GM18870 (cell line): Measurements from ENCODE around the gene MRM2.

Source experiments
- ATAC-seq: cut with Tn5 transposase; IDR thresholded peaks from one replicate; pipeline ENCODE4 v1.9.1; 2021; ENCODE audit warnings: moderate library complexity; ENCODE audit not compliant: unreplicated experiment

The MRM2 gene

DNA sequence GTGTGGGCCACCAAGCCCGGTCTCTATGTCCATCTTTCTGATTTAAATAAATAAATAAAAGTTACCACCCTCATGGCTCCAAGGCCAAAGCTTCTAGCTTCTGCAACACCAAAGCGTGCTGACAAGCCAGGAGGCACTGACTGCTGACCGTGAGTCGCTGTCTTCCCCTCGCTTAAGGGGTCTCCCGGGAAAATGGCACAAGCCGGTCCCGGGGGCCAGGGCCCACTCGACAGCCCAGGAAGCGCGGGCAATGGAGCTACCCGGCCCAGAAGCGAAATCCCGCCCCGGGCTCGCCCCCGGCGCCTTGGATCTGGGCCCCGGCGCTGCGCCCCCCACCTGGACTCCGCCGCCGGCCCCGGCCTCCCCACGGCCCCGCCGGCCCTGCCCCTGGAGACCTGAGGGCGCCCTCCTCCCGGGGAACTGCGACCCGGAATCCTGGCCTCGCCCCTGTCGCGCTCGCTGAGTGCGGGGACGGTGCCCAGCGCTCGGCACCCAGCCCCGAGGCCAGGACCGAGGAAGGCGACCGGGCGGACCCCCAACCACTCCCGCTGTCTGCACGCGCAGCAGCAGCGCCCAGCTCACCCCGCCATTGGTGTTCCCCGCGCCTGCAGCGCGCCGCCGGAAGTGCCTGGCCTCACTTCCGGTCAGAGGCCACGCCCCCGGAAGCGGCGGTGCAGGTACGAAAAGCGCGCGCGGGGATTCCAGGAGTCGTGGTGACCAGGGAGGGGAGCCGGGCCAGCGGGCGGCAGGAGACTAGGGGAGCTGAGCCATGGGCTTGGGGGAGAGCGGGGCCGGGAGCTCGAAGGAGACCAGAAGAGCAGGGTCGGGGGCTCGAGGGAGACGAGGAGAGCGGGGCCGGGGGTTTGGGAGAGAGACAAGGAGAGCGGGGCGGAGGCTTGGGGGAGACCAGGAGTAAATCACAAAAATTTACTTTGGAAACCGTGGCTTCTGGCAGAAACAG is at the start of gene MRM2, which contains the start of gene NUDT1:
Gene MRM2, minus strand, starts transcription at position 626 of the 961 bp plus-strand sequence. Its CDS starts 36 bp downstream, at position 590.
Gene NUDT1, plus strand, starts transcription at position 647 of the 961 bp plus-strand sequence. CDS start 2,349 bp downstream, outside the sequence.
- ATAC-seq = no peak

DNA sequence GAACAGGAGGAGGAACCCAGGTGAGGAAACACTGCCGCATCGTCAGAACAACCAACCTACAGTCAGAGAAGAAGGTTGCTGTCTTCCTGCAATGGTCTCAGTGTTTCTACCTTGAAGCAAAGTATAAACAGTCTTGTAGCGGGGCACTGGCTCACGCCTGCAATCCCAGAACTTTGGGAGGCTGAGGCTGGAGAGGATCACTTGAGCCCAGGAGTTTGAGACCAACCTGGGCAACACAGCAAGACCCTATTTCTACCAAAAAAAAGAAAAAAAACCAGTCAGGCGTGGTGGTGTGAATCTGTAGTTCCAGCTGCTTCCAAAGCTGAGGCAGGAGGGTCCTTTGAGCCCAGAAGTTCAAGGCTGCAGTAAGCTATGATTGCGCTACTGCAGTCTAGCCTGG is 48.9 kb upstream of the MRM2 start:
- ATAC-seq = no peak

DNA sequence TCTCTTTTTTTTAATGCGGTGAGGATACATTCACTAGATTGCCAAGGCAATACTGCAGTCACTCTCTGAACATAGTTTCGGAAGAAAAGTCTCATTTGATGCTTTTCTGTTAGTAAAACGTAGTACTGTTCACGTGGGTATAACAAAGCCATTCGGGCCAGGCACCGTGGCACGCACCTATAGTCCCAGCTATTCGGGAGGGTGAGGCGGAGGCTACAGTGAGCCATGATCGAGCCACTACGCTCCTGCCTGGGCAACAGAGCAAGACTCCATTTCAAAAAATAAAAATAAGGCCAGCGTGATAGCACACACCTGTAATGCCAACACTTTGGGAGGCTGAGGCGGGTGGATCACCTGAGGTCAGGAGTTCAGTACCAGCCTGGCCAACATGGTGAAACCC is 47.6 kb upstream of the MRM2 start:
- no peak for ATAC-seq

DNA sequence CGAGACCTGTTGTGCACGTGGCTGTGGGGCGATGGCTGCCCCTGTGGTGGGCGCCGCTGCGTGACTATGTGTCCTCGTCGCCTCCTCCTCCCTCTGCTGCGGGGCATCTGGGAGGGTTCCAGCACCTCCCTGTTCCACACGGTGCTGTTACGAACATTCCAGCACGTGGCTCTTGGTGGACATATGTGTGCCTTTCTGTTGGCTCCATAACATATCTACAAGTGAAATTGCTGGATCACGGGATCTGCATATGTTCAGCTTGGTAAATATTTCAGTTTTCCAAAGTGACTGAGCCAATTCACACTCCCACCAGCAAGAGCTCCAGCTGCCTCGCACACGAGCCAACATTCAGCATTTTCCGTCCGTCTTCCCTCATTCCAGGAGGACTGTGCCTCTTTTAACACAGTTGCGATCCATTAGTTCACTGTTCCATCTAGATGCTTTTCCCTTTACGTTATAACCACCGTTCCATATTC is 47.1 kb upstream of the MRM2 start:
- no peak for ATAC-seq

DNA sequence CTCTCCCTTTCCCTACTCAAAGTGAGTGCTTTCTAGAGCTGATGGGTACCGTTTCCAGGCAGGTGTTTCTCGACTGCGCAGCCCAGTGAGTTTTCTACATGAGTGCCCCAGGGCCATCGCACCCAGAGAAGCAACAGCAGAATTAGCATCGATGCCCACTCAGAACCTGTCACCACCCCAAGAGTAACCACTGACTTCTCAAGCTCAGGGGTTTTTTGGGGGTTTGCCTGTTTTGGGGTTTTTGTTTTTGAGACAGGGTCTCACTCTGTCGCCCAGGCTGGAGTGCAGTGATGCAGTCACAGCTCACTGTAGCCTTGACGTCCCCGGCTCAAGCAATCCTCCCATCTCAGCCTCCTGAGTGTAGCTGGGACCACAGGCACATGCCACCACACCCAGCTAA is 46.5 kb upstream of the MRM2 start:
- ATAC-seq = peak; percentile 56

DNA sequence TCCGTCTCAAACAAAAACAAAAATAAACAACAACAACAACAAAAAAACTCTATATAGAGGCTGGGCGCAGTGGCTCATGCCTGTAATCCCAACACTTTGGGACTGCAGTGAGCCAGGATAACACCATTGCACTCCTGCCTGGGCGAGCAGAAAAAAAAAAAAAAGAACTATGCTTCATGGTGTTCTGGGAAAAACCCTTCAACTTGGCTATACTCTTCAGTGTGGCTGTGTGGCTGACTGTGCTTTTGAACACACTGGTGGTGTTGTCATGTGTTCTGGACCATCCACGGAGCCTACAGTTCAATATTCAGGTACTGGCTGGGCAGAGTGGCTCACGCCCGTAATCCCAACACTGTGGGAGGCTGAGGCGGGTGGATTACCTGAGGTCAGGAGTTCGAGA is 45.7 kb upstream of the MRM2 start:
- no peak for ATAC-seq

DNA sequence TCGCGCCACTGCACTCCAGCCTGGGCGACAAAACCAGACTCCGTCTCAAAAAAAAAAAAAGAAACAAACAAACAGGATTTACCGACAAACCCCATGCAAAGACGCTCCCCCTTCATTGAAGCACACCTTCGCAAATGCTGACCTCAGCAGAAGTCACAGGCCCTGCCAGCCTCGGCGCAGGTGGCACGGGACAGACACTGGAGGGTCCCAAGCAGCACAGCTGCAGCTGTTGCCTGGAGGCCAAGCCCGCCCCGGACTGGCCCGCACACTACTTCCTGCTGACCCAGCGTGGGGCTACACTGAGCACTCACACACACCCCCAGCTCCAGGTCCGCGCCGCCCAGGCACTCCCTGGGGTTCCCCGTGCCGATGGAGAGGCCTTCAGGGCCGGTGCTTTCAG is 41.1 kb upstream of the MRM2 start:
- no peak for ATAC-seq

DNA sequence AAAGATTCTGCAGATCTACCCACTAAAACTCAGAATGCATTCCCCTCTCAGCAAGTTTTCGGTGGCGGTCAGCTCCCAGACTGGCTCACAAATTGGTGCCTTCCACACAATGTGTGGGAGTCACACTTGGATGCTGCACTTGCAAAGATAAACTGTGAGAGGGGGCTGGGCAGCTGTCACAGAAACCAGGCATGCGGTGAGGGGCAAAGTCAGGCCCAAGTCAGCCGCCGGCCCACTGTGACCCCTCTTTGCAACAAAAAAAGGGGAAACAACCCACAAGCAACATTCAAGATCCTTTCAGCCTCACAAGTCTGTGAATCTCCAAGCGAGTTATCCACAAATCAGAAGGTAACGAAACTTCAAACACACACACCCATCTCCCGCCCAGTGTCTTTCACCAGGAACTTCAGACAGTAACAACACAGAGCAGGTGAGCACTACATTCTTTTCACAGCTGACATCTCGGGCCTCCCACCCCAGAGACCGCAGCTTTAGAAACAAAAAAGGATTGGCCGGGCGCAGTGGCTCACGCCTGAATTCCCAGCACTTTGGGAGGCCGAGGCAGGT is 40.3 kb upstream of the MRM2 start:
- ATAC-seq = no peak

DNA sequence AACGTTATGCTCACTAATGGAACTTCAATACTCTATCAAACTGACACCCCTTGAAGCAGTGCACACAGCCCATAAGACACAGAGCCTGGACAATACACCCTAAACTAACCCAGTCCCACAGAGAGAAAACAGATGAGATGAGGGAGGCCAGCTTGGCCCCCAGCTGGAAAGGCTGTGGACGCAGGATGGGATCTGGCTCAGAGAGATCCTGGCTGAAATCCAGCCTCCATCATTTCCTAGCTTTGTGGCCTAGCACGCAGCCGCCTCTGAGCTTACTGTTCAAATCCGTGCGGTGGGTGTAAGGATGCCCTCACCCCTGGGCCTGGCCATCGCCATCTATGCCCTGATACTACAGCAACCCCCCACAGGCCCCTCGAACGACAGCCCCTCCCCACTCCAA is 39.5 kb upstream of the MRM2 start:
- no peak for ATAC-seq

DNA sequence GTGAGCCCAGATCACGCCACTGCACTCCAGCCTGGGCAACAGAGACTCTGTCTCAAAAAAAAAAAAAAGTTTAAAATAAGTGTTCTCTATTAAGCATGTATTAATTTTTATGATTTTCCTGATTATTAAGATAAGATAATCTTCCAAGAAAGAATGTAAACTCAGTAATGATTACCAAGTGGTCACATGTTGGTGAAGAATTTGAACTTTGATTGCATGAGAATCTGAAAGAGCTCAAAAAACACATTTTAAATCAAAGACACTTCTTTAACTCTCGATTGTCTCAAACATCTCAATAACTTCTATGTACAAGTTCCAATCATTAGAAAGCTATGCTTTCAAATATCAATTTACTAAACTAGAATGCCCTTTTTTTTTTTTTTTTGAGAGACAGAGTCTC is 38.4 kb upstream of the MRM2 start:
- ATAC-seq = no peak

DNA sequence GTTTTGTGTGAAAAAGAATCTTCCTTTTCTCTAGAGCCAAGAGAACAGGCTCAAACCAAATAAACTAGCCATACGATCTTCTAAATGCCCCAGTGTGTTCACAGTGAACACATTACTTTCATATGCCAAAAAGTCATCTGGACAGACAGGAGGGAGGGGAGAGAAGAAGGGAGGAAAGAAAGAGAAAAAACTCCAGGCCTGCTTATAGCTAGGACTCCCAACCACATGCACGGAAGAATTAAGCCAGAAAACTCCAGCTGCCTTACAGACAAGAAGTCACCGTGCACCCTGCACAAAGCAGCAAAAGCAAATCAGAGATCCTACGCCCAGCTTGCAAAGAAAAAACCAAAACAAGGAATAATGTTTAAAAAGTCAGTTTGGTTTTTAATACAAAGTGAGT is 37.9 kb upstream of the MRM2 start:
- no peak for ATAC-seq

DNA sequence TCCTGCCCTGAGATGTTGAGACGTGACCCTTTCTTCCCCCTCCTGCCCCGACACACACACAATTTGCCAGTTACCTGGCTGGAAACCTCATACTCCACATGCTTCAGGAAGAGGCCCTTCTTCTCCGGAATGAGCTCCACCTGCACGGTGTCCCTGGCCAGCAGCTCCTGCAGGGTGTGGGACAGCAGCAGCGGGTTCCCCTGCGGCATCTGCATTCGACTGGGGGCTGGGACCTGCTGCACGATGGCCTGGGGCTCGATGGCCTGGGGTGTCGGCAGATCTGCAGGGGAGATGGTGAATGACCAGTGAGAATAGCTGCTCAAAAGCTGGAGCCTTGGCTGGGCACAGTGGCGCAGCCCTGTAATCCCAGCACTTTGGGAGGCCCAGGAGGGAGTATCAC is 36.0 kb upstream of the MRM2 start:
- no peak for ATAC-seq

DNA sequence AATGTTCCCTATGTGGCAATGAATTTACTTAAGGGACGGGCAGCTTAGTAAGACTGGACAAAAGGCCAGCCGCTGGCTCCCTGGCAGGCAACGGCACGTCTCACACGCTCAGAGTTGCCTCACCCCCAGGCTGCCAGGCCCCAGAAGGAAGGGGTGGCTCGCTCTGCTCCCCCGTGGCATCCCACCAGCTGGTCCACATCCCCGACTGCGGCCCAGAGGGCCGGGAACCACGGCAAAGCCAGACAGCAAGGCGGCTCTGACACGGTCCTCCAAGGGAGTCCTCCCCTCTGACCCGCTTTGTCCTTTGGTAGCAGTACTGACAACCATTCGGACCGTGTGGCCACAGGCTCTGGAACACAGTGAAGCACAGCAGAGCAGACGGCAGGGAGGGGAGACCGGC is 34.1 kb upstream of the MRM2 start:
- no peak for ATAC-seq

DNA sequence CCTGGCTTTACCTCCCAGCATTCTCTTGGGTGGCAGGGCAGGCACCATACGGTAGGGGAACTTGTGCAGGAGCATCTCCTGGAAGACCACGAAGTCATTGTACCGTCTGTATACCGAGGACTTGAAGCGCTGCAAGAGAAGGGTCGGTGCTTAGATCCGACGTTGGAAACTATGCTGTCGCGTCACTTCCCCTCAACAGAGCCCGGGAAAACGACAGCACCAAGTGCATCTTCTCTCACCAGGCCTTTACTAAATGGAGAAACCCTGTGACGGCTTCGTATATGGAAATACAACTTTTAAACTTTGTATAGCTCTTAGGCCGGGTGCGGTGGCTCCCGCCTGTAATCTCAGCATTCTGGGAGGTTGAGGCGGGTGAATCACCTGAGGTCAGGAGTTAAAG is 33.1 kb upstream of the MRM2 start:
- no peak for ATAC-seq

DNA sequence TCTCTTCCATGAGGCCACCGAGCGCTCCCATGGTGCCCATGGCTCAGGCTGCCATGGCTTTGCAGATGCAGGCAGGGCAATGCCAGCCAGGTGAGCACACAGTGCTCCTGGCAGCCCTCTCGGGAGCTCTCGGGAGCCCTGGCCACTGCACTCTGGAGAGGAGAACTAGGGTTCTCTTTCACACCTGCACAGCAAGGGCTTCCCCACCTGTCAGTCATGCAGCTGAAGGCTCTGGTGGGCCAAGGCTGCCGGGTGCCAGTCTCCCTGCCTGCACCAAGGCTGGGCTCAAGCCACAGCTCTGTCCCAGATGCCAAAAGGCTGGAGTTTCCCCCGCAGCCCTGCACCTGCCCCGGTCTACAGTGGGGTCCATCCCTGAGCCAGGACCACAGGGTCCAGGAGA is 32.7 kb upstream of the MRM2 start:
- ATAC-seq = no peak

DNA sequence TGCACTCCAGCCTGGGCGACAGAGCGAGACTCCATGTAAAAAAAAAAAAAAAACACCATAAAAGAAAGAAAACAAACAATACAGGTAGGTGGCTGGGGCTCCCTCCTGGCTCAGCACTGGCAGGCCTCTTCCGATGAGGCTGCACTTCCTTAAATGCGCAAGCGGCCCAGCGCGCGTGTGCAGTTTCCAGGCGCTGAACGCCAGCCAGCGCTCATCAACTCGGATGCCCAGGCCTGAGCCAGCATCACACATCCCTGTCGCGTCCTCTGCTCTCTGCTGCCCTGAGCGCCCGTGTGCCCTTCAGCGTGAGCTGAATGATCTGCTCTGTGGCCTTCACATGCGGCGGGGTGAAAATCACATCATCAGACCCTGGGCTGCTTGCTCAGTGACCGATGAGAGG is 31.9 kb upstream of the MRM2 start:
- ATAC-seq = no peak

DNA sequence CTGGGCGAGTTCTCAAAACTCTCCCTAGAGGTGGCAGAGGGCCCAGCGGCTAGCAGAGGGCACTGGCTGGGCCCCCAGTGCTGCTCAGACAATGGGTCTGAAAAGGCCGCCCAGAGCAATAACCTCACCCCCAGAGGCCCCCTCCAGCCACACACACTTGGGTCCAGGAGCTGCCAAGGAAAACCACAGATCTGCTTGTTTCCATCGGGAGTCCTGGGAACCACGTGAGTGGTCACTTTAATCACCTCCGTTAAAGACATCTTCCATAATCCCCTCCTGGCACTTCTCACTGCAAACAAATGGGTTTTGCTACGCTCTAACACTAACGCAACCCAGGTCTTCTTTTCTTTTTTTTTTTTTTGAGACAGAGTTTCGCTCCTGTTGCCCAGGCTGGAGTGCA is 30.0 kb upstream of the MRM2 start:
- no peak for ATAC-seq

DNA sequence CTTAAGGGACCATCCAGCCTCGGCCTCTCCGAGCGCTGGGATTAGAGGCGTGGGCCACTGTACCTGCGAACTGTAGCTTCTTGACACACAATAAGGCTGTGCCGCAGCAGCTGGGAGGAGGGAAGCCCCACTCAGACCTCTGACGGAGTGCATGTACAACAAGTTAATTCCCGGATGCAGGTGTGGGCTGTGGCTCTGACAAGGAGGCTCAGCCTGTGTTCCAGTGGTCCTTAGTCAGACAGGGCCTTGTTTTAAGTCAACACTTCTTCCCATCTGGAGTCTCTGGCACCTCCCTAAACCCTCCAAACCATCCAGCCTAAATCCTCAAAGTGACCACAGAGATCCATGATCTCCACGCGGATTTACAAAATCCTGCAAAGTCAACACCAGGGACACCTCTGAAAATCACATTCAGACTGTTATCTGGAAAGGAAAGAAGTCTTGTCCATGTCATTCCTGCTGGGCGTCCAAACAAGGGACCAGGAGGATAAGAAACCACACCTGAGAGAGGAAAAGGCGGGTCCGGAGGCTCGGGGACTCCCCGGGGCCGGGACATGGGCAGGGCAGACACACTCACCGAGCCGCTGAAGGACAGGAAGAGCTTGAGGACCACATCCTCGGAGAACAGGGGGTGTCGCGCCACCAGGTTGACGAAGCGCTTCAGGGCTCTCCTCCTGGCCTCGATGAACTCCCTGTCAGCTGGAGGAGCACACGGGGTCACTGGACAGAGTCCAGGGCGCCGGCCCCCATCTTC is 29.4 kb upstream of the MRM2 start:
- no peak for ATAC-seq

DNA sequence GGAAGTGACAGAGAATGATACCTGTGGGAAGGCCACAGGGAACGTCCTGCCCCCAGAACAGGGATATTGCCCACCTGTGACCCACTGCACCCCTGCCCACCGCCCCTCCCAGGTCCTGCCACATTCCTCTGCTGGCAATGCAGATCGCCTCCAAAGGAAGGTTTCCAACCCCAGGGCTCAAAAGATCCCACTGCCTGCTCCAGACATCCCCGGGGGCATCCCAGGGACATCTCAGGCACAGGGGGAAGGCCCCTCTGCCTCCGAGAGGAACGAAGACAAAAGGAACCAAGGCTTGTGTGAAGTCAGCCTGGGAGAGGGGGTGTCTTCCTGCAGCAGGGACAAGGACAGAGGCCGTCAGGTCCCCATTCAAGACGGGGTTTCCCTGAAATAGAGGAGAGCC is 28.5 kb upstream of the MRM2 start:
- ATAC-seq = no peak

DNA sequence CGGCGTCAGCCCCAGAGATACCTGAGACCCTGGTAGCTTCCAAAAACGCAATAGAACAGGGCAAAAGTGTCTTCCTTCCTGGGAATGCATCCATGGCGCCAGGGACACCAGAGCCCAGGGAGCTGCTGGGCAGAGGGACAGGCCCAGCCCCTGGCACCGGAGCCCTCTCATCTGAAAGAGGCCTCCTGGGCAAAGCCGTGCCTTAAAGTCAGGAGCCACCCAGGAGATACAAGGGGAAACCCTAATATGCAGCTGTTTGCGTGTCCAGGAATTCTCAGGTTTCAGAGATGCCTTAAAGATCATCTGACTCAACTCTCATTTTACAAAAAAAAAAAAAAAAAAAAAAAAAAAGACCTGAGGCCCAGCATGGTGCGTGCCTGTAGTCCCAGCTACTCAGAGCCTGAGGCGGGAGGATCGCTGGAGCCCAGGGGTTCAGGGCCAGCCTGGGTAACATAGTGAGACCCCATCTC is 28.0 kb upstream of the MRM2 start:
- no peak for ATAC-seq
